ENCODE data around the gene ABCC3.

ABCC3 gene

GRCh38 chr17:50630524-50631194 lies 4.0 kb upstream of the ABCC3 start:
- DNase-seq: peak; percentile 70

GRCh38 chr17:50631195-50631907 lies 3.3 kb upstream of the ABCC3 start:
- no peak for DNase-seq

- DNase-seq: no peak
Observed at GRCh38 chr17:50631908-50632571, 2.6 kb upstream of the ABCC3 start.

GRCh38 chr17:50632637-50633036 lies 2.0 kb upstream of the ABCC3 start:
- no peak for DNase-seq

GRCh38 chr17:50633683-50634082 lies 998 bp upstream of the ABCC3 start:
- DNase-seq: no peak

GRCh38 chr17:50634915-50635731 lies 442 bp downstream of the ABCC3 start:
- no peak for DNase-seq

- no peak for DNase-seq
Observed at GRCh38 chr17:50635732-50635981, 976 bp downstream of the ABCC3 start.

- DNase-seq: no peak
Observed at GRCh38 chr17:50635982-50636803, 1.5 kb downstream of the ABCC3 start.

GRCh38 chr17:50636804-50637195 lies 2.1 kb downstream of the ABCC3 start:
- DNase-seq: no peak

- no peak for DNase-seq
Observed at GRCh38 chr17:50637829-50638605, 3.3 kb downstream of the ABCC3 start.

- no peak for DNase-seq
Observed at GRCh38 chr17:50638606-50638965, 3.9 kb downstream of the ABCC3 start.

- no peak for DNase-seq
Observed at GRCh38 chr17:50638966-50639713, 4.5 kb downstream of the ABCC3 start.

- DNase-seq: no peak
Observed at GRCh38 chr17:50640686-50641351, 6.1 kb downstream of the ABCC3 start.

- DNase-seq: no peak
Observed at GRCh38 chr17:50641357-50641756, 6.7 kb downstream of the ABCC3 start.

- DNase-seq: no peak
Observed at GRCh38 chr17:50642071-50642721, 7.5 kb downstream of the ABCC3 start.

GRCh38 chr17:50642722-50643656 lies 8.3 kb downstream of the ABCC3 start:
- no peak for DNase-seq

GRCh38 chr17:50645748-50646682 lies 11.3 kb downstream of the ABCC3 start:
- no peak for DNase-seq

- no peak for DNase-seq
Observed at GRCh38 chr17:50647187-50647586, 12.5 kb downstream of the ABCC3 start.
